Right renal cortex interstitium (tissue), 3 donors: Measurements from ENCODE around the gene SGSH. TPM values are rescaled to one million over a fixed set of nuclear protein-coding genes. Genes with fewer than 3 reads are reported as not detected.
"Not testable (repeated sequence)": the region's sequence is repeated elsewhere in the genome, so short reads cannot be mapped to it uniquely, and the experiment has no call there.

ENCODE experiments used
- DNase-seq, 3 donors: peaks; one replicate each; pipeline ENCODE4 v3.0.0-alpha.2; 2013; ENCODE audit warnings: low read depth in 3 of 3, low spot score in 2 of 3
- polyA plus RNA-seq, 3 donors: library from polyadenylated mRNA; unstranded; fragments of 120-200 nt; gene quantifications; one replicate each; pipeline ENCODE4 v1.2.1, GENCODE V29; 2013; ENCODE audit not compliant: insufficient read length in 3 of 3

SGSH gene
- polyA plus RNA-seq, 3 donors, result 29.3 to 30.7 (median 29.4) TPM

DNA sequence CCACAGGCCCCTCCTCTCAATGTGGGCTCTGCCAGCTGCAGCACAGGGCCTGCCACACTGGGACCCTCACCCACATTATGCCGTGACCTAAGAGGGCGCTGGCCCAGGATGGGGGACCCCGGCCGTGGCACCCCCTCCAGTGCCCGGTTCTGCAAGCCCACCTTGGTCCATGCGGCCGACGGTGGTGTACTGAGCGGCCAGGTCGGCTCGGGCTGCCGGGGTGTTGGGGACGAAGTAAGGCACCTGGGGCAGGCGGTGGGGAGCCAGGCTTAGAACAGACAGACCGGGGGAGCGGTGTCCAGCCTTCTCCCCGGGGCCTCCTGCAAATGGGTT is 6.5 kb downstream of the SGSH start:
- DNase-seq, result no peak

DNA sequence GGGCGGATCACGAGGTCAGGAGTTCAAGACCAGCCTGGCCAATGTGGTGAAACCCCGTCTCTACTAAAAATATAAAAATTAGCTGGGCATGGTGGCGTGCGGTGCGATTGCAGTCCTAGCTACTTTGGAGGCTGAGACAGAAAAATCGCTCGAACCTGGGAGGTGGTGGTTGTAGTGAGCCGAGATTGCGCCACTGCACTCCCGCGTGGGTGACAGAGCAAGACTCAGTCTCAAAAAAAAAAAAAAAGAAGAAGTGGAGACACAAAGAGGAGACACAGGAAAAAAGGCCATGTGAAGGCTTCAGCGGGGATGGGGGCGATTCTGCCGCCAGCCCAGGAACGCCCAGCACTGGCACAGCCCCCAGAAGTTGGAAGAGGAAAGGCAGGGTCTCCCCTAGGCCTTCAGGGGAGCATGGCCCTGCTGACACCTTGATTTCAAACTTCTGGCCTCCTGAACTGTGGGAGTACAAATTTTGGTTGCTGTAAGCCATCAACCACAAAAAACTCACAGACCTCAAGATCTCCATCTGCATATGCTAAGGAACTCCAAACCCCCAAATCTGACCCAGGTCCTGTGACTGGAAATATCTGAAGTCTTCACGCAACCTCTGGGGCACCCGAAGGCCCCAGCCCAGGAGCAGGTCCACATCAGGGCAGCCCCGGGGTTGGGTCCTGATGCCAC is 7.0 kb downstream of the SGSH start:
- DNase-seq, result no peak

GRCh38 chr17:80212511-80212910 is 7.6 kb downstream of the SGSH start:
- DNase-seq, result no peak

DNA sequence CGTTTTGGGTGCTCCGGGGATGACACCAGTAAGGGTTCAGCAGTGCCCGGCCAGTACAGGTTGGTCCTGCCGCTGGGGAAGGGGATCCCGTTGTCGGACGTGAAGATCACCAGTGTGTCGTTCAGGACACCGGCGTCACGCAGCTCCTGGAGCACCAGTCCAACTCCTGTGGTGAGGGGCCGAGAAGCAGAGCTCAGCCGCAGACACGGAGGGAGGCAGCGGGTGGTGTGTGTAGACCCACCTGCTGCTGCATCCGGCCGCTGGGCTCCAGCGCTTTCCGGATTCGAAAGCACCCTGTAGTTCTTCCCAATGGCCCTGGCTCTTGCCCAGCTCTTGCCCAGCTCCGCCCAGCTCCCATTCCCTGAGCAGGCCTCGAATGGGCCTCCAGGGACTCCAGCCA is 8.0 kb downstream of the SGSH start:
- DNase-seq, result no peak

DNA sequence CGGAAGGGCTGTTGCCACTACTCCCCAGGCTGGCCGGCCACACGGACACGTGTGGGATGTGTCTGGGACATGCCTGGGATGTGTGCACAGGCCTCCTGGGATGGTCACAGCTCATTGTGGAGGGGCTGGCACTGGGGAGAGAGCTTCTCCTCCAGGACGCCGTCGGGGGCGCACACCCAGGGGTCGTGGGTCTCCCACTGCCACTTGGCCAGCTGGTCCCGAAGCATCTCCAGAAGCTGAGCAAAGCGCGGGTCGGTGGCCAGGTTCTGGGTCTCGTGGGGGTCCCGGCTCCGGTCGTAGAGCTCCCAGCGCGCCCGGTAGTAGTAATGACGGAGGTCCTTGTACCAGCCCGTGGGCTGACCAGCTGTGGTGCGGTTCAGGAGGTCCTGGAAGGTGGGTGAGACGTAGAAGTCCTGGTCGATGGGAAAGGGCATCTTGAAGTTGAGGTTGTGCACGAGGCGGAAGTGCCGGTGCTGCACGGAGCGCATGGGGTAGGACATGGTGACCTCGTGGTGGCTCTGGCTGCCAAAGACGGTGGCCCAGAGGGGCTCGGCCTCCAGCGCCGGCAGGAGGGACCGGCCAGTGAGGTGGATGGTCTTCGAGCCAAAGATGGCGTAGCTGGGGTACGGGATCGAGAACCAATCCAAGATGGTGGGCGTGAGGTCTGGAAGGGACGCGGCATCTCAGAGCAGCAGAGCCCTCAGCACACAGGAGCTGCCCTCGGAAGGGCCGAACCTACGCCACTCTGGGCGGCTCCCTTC is 9.6 kb downstream of the SGSH start:
- no peak for DNase-seq

GRCh38 chr17:80209765-80210164 is 10.4 kb downstream of the SGSH start:
- DNase-seq, result no peak

- no peak for DNase-seq
These were observed 12.1 kb downstream of the SGSH start for GRCh38 chr17:80208050-80208449.

DNA sequence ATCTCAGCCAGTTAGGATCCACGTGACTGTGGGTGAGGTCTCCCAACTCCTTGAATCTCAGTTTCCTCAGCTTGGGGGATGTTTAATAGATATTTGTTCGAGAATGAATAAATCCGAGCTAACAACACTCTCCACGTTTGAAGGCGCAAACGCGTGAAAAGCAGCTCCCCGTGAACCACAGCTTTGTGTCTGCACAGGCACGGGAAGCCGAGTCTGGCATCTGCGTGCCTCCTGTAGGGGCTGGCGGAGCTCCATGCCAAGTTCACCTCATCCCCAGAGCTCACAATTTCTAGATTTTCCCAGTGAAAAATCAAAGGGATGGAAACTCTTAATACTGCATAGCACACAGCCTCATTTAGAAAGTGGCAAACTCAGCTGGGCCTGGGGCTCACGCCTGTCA is 14.3 kb downstream of the SGSH start:
- no peak for DNase-seq

GRCh38 chr17:80204626-80205468 is 15.3 kb downstream of the SGSH start:
- no peak for DNase-seq

DNA sequence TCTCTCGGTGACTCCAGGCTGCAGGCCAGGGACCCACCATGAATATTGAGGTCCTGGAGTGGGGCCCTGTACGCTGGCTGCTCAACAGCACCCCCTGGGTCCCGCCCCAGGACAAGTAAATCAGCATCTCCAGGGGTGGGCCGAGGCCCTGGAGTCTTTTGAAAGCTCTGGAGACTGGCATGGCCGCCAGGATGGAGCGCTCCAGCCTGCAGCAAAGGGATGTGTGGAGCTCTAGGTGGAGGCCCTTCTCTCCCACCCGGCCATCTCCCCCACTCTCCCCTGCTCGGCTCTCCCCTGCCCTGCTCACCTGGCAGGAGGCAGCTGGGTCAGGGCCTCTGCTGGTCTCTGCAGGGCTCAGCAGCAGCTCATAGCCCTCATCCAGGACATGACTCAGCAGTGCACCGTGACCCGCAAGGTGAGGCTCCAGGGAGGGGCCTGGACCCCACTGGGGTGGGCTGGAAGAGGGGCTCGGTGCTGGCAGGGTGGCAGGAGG is 16.6 kb downstream of the SGSH start:
- DNase-seq, result no peak

GRCh38 chr17:80202197-80202596 is 17.9 kb downstream of the SGSH start:
- DNase-seq, result no peak

DNA sequence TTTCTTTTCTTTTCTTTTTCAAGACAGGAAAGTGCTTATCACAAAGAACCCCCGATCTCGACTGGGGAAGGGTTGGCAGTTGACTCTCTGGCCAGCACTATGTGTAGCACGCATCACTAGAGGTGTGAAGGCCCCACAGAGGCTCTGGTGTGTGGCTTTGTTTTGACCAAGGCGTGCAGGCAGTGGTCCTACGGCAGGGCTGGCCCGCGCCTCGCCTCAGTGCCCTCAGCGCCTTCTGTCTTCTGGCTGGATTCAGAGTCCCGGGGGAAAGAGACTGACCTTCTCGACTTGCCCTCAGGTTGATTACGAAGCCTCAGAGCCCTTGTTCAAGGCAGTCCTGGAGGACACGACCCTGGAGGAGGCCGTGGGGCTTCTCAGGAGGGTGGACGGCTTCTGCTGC is 18.7 kb downstream of the SGSH start:
- no peak for DNase-seq

GRCh38 chr17:80199295-80199694 is 20.8 kb downstream of the SGSH start:
- not testable (repeated sequence) for DNase-seq

DNA sequence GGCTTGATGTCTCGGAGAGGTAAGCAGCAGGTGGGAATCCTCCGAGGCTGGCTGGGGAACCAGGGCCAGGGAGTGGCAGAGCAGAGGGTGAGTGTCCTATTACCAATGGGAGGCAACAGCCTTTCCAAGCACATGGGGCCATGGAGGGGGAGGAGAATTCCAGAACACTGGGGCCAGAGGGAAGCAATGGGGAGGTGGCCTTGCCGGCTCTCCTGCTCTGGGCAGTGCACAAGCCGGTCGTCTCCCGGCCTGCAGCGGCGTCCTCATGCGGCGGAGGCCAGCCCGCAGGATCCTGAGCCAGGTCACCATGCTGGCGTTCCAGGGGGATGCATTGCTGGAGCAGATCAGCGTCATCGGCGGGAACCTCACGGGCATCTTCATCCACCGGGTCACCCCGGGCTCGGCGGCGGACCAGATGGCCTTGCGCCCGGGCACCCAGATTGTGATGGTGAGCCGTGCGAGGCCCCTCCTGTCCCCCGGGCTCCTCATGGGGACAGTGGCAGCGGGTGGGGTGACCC is 21.9 kb downstream of the SGSH start:
- DNase-seq, result no peak

DNA sequence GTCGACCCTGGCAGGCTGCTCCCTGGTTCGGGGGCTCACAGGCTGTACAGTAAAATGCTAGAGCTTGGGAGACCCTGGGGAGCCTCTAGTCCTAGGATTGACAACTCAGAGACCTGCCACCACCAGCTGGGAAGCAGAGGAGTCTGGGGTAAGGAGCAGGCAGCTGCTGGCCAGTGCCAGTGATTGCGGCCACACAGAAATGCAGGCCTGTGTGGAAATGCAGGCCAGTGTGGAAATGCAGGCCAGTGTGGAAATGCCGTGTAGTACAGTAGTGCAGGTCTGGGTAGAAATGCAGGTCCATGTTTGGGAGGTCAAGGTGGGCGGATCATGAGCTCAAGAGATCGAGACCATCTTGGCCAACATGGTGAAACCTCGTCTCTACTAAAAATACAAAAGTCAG is 23.5 kb downstream of the SGSH start:
- DNase-seq, result no peak

- DNase-seq, result no peak
These were observed 24.2 kb downstream of the SGSH start for GRCh38 chr17:80195671-80196529.

DNA sequence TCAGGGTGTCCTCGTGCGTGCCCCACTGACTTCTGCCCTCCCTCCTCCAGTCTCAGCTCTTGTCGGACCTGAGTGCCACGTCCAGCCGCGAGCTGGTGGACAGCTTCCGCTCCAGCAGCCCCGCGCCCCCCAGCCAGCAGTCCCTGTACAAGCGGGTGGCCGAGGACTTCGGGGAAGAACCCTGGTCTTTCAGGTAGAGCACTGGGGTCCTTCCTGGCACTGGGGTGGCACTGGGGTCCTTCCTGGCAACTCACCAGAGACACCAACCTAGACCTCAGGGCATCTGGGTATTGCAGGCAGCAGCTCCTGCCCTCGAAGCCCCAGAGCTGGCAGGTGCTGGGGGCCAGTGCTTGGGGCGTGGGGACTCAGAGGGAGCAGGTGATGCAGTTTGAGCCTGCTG is 25.0 kb downstream of the SGSH start:
- no peak for DNase-seq

DNA sequence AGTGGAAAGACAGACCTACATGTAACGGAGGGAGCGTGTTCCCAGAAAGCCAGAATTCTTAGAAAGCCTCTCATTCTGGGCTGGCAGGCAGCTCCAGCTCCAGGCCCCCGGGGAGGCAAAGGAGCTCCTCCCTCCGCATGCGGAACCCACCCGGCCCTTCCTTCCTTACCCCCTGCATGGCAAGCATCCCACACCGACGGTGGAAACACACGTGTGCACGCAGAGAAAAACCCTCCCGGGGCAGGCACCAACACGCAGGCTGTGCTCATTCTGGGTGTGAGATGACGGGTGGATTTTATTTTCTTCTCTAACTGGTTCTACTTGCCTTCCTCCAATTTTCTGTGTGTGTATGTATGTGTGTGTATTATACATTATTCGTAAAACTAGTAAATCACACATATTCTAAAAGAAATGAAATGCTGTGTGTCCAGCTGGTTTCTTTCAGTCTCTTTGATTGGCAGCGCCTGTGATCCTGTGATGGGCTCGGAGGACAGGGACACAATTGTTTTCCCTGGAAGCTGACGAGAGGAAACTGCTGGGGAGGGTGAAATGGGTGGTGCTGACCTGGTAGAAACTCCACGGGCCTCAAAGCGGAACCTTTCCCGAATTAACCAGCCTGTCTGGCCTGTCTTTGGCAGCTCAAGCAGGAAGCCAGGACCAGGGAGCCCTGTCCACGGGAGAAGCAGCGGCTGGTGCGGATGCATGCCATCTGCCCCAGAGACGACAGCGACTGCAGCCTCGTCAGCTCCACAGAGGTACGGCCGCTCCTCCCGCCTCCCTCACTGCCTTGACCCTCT is 28.1 kb downstream of the SGSH start:
- DNase-seq, result no peak

GRCh38 chr17:80191192-80191591 is 28.9 kb downstream of the SGSH start:
- no peak for DNase-seq

GRCh38 chr17:80190716-80191115 is 29.4 kb downstream of the SGSH start:
- DNase-seq, result no peak
